Head of caudate nucleus (tissue), 42 donors: ENCODE data around the gene COX4I2.

Source experiments
- DNase-seq, 42 donors: peaks; one replicate each; pipeline versions ENCODE4 v3.0.0 to v3.0.0-alpha.2; 2020 to 2021; ENCODE audit warnings: mixed read lengths in 7 of 42
- intact Hi-C: fragments of 100-400 bp; cut with DNase I; formaldehyde crosslinking; loops from one replicate; pipeline ENCODE4 v1.15.0; 2022

Gene COX4I2

DNA sequence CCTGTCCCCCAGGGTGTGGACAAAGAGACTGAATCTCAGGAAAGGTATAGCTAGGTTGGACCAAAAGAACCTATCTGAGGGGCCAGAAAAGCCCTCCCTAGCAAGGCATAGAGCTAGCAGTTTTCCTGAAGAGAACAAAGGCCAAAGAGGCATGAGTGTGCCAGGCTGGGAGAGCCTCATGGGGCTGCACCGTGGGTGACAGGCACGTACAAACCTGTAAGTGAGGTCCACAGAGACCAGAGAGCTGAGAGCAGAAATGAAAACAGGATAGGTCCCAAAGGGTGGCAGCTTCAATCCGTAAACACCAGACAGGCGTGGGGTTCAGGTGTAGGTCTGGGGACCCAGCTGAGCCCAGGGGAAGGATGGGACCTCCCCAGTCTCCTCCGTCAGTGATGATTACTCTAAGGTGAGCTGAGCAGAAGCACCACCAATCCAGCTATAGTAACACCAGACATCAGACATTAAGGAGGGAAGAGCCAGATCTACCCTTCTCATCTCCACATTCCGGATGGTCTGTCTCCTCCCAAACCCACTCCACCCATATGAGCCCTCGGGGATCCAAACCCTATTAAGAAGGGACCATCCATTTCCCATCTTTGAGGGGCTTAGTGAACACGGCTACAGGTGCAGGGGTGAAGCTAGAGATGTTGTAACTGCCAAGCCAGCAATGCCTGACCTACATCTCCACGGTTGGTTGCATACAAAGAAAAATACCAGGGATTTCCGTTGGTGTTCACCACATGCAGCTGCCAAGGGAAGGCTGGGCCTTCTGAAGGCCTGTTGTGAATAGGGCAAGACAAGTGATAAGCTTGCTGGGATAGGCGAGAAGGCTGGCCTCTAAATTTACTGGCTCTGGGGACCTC lies 46.7 kb downstream of the COX4I2 start:
- intact Hi-C loops, result no loop called here
- no peak for DNase-seq

DNA sequence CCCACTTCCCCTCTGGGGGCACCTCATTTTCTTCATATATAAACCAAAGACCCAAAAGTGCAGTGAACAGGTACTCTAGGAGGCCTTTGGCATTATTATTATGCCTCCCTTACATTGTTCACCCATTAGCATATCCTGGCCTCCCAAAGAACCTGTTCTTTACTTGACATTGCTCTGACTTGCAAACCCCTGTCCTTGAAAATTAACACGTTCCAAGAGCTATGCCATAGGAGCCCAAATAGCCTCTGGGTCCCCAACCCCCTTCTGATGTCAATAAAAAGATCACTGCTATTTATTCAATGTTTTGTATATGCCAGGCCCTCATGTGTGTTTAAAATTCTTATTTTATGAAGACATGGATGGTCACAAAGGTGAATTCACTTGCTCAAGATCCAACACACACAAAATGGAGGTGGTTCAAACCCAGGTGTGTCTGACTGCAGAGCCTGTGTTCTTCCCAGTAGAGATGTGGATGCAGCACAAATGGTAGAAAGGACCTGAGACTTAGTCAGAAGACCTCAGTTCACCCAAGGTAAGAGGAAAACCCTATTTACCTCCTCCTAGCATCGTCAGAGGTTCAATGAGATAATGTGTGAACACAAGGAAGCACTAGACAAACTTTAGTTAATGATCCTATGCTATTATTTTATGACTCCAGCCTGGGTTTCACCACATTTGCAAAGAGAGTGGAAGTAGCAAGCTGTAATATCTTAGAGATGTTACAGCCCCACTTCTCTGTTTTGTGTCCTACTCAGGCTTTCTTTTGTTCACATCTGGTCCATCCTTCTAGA lies 48.3 kb downstream of the COX4I2 start:
- intact Hi-C loops, result no loop called here
- no peak for DNase-seq

DNA sequence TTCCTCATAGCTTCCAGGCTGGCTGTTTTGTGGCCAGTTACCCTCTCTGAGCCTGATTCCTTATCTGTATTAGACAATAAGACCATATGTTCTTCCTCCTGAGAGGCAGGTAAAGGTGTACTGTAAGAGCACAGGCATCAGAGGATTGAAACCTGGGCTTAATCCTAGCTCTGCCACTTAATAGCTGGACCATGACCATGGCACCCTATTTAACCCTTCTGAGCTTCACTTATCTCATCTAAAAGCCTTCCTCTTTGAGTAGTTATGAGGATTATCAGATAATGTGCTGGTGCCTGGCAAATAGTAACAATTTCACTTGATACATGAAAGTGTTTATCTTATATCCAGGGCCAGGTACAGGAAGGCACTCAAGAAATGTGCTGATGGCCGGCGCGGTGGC lies 50.1 kb downstream of the COX4I2 start:
- no peak for DNase-seq
- intact Hi-C loops, result no loop called here

DNA sequence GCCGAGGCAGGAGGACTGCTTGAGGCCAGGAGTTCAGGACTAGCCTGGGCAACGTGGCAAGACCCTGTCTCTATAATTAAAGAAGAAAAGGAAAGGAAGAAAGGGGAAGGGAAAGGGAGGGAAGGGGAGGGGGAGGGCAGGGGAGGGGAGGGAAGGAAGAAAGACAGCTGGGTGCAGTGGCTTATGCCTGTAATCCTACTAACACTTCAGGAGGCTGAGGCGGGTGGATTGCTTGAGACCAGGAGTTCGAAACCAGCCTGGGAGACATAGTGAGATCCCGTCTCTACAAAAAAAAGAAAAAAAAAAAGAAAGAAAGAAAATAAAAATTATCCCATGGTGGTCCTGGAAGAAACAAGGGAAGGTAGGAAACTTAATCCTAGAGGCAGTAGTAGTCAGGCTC lies 51.4 kb downstream of the COX4I2 start:
- intact Hi-C loops, result no loop called here
- DNase-seq, result no peak

DNA sequence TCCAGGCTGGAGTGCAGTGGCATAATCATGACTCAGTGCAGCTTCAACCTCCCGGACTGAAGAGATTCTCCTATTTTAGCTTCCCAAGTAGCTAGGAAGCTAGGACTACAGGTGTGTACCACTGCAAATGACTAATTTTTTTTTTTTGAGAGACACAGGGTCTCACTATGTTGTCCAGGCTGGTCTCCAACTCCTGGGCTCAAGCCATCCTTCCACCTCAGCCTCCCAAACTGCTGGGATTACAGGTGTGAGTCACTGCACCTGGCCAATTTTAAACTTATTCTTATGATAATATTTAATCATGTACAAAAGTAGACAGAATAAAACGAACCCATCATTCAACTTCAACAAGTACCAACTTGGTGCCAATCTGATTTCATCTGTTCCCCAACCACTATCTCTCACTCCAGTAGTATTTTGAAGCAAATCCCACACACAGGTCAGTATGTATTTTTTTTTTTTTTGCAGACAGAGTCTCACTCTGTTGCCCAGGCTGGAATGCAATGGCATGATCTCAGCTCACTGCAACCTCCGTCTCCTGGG lies 52.5 kb downstream of the COX4I2 start:
- no peak for DNase-seq
- intact Hi-C loops, result no loop called here

DNA sequence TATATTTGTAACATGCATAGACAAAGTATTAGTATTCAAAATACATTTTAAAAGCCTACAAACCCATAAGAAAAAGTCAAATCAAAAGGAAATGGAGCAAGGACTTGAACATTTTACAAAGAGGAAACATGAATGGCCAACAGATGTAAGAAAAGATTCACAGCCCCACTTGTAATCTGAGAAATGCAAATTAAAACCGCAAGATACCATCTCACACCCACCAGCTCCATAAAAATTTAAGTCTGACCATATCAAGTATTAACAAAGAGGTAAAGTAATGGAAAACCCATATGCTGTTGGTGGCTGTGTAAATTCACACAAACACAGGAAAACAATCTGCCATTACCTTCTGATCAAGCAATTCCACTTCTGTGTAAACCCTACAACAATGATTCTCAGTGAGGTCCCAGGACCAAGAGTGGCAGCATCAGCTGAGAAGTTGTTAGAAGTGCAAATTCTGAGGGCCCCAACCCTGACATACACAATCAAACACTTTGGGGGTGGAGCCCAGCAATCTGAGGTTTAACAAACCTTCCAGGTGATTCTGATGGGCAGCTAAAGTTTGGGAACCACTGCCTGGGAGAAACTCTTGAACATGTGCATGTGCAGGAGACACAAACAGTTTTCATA lies 54.0 kb downstream of the COX4I2 start:
- DNase-seq, result no peak
- intact Hi-C loops, result no loop called here

DNA sequence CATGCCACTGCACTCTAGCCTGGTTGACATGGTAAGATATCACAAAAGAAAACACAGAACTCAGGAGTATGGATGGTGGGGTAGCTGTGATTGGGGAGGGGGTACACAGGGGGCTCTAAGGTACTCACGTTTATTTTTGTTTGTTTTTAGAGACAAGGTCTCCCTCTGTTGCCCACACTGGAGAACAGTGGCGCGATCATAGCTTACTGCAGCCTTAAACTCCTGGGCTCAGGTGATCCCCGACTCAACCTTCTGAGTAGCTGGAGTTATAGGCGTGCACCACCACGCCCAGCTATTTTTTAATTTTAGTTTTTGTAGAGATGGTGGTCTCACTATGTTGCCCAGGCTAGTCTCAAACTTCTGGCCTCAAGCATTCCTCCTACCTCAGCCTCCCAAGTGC lies 55.7 kb downstream of the COX4I2 start:
- intact Hi-C loops, result no loop called here
- DNase-seq, result no peak

DNA sequence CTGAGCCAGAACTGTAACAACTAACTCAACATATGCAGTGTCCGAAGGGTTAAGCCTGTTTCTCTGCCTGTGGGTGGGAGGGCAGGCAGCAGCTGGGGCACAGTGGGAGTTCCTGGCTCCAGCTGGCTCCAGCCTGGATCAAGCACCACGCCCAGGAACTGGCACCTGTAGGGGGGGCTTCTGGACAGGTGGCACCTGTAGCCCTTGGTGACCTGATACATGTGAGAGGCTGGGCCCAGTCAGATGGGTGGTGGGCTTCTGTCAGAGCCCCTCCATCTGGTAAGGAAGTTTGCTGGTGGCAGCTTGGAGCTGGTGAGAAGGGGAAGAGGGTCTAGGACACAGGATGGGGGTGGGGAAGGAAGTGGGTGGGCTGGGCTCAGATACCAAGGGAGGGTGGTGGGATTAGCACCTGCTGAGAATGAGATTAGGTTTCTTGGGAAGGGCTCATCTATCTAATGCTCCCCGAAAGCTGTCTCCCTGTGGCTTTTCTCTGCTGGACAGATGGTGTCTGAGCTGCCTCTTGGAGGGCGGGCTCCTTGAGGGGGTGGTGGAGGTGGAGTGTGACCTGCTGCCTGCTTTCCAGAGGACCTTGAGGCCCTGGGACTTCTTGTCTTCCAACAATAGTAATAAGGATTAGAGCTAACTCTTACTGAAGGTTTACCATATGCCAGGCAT lies 56.4 kb downstream of the COX4I2 start:
- no peak for DNase-seq
- intact Hi-C loops, result no loop called here
